Ectodermal cell (in vitro differentiated cells): ENCODE results near the gene MYO1D.
A peak's percentile ranks its signal among the peaks of the same experiment; 100 is the strongest.

Experiments used
- H3K27ac ChIP-seq: 2 replicates; pipeline ENCODE4 v1.7.0; 2013; ENCODE audit warnings: mild to moderate bottlenecking, low read depth, low read length; ENCODE audit not compliant: insufficient read depth, poor library complexity, severe bottlenecking
- H3K27me3 ChIP-seq: 2 replicates; pipeline ENCODE4 v1.7.0; 2013; ENCODE audit warnings: mild to moderate bottlenecking, low read length; ENCODE audit not compliant: insufficient read depth, control insufficient read depth, poor library complexity, severe bottlenecking
- H3K36me3 ChIP-seq: one replicate; pipeline ENCODE4 v1.7.0; 2013; ENCODE audit warnings: low read length; ENCODE audit not compliant: control insufficient read depth, insufficient read depth
- H3K4me1 ChIP-seq: one replicate; pipeline ENCODE4 v1.7.0; 2013; ENCODE audit warnings: low read length; ENCODE audit not compliant: control insufficient read depth, insufficient read depth
- H3K4me3 ChIP-seq: 2 replicates; pipeline ENCODE4 v1.7.0; 2013; ENCODE audit warnings: low read depth, low read length, control low read depth; ENCODE audit not compliant: insufficient read depth
- H3K9me3 ChIP-seq: 2 replicates; pipeline ENCODE4 v1.7.0; 2013; ENCODE audit warnings: mild to moderate bottlenecking, low read length, moderate library complexity; ENCODE audit not compliant: control insufficient read depth
- WGBS, 2 experiments: methylation state at CpG; one replicate each; pipeline ENCODE4 v1.1.7; 2013; ENCODE audit warnings: missing lambda C conversion rate in 2 of 2; 5-methylcytosine and 5-hydroxymethylcytosine counted together

The MYO1D gene

DNA sequence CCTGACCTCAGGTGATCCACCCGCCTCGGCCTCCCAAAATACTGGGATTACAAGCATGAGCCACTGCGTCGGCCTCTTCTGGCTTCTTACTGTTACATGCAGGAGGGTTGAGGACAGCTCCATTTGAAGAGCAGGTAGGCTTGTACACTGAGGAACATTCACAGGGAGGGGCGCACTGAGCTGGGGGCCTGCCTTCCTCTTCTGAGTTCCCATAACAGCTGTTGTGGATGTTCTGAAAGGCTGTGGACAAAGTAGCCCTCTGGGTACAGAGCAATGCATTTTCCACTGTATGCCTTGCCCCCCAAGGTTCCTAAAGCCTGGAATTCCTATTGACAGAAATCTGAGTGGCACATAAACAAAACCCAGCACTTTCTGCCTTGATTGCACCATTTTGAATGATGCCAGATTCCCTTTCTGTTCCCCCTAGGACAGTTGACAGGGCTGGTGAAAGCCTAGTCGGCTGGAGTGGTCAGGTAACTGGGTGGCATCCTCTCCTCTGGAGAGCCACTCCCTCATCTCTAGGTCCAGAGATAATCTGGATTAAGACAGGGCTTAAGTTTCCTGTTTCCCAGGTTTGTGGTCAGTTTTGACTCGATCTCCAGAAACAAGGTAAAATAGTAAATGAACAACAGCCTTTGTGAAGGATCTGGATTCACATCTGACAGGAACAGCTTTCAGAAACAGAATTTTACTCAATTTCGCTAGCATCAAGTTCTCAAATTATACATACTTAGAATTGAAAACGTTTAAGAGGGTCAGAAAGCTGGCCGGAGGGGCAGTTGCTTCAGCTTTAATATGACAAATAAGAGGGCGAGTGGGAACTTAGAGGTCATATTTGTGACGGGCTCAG is 391.4 kb downstream of the MYO1D start:
- Histone ChIP-seq H3K36me3 (peaks cover 17% of the 10 kb centered on the region), H3K27me3 (no peaks in the 10 kb centered on the region), H3K4me3 (peak overlapping the region; percentile 41), H3K4me1 (peaks cover 34% of the 10 kb centered on the region), H3K27ac (peak overlapping the region; percentile 76), H3K9me3 (no peaks in the 10 kb centered on the region)
- 85 to 87% methylated on average over 12 of the region's 12 CpGs for WGBS, 2 experiments

DNA sequence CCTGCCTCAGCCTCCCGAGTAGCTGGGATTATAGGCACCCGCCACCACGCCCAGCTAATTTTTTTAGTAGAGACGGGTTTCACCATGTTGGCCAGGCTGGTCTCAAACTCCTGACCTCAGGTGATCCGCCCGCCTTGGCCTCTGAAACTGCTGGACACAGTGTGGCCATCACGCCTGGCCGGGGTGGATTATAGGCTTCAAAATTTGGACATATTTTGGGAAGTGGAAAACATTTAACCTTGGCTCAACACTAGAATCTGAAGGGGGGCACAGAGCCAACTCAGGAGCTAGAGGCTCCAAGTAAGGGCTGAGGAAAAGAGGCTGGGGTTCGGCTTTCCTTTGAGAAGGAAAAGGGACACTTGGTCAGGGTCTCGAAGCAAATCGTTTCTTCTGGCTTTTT is 392.3 kb downstream of the MYO1D start:
- Histone ChIP-seq H3K27ac (no peak overlapping the region), H3K9me3 (no peaks in the 10 kb centered on the region), H3K36me3 (peaks cover 21% of the 10 kb centered on the region), H3K4me1 (peaks cover 31% of the 10 kb centered on the region), H3K27me3 (no peaks in the 10 kb centered on the region), H3K4me3 (no peak overlapping the region)
- 94 to 95% methylated on average over 11 of the region's 11 CpGs for WGBS, 2 experiments

DNA sequence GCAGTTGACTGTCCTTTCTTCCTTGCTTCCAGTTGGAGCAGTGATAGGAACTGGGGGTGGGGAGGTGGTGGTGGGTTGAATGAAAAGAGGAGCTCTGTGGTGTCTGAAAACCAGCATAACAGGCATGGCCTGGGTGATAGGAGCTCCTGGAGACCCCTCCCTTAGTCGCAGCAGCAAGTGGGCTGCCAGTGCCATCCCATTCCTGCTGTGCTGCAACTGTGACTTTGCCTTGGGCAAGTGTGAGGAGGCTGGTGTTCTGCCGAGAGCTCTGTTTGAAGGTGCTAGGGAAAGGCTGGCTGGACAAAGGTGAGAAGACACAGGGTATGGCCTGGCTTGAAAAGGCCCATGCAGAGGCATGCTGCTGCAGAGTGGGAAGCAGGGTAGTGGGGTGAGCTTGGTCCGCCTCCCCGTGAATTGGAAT is 392.9 kb downstream of the MYO1D start:
- Histone ChIP-seq H3K36me3 (peaks cover 21% of the 10 kb centered on the region), H3K27me3 (no peaks in the 10 kb centered on the region), H3K9me3 (no peaks in the 10 kb centered on the region), H3K4me1 (peaks cover 25% of the 10 kb centered on the region), H3K4me3 (no peak overlapping the region), H3K27ac (peak overlapping the region; percentile 52)
- 61 to 65% methylated on average over 4 of the region's 4 CpGs for WGBS, 2 experiments

DNA sequence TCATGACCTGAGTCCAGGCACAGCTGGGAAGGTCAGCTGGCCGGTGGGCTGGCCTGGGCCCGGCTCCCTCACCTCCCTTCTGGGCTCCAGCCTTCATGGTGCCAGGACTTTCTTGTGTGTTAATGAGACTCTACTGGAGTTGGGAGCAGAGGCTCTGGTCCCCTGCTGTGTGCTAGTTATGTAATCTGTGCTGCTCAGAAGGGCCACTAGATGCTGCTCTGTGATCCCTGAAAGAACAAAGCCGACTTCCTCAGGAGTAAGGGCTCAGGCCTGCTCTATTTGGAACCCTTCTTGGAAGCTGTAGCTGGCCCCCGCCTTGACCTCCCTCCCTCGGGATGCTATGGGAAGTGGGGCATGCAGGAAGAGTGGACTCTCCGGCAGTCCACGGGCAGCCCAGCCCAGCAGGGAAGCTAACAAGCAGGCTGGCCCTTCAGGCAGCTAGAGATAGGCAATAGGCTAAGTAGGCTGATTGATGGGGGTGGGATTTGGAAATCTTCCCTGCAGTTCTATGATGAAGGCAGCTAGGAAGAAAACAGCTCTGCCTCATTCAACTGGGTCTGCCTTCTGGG is 393.4 kb downstream of the MYO1D start:
- Histone ChIP-seq H3K4me3 (no peak overlapping the region), H3K27me3 (no peaks in the 10 kb centered on the region), H3K4me1 (peaks cover 23% of the 10 kb centered on the region), H3K27ac (peak overlapping the region; percentile 52), H3K9me3 (no peaks in the 10 kb centered on the region), H3K36me3 (peaks cover 19% of the 10 kb centered on the region)
- WGBS, 2 experiments = 10 to 12% methylated on average over 7 of the region's 7 CpGs

DNA sequence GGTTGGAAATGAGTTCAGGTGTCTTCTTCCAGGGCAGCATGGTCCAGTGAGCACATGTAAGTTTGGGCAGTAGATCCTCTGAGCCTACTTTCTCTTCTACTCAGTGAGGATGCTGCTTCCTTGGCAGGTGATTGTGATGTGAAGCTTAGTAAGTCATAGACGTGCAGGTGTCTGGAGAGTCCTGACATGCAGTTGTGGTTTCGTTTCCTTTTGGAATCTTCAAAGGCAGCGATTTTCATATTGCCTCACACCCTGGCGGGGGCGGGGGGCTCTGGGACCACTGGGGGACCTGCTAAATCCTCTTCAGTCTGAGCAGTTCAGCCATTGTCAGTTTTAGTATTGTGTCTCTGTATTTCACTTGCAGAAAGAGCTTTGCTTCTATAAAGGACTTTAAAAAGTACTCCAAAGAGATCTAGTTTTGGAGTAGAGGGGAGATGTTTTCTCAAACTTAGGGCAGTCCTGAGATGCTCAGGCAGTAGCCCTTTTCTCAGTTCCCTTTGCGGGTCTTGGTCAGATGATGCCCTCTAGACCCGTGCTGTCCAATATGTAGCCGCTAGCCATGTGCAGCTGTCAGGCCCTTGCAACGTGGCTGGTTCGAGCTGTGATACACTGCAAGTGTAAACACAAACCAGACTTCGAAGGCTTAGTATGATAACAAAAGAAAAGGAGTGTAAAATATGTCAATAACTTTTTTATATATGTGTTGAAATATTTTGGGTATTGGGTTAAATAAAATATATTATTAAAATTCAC is 394.2 kb downstream of the MYO1D start:
- Histone ChIP-seq H3K9me3 (no peaks in the 10 kb centered on the region), H3K27ac (peak overlapping the region; percentile 21), H3K4me3 (no peak overlapping the region), H3K36me3 (peaks cover 21% of the 10 kb centered on the region), H3K4me1 (peaks cover 17% of the 10 kb centered on the region), H3K27me3 (no peaks in the 10 kb centered on the region)
- WGBS, 2 experiments = 92 to 93% methylated on average over 11 of the region's 11 CpGs

DNA sequence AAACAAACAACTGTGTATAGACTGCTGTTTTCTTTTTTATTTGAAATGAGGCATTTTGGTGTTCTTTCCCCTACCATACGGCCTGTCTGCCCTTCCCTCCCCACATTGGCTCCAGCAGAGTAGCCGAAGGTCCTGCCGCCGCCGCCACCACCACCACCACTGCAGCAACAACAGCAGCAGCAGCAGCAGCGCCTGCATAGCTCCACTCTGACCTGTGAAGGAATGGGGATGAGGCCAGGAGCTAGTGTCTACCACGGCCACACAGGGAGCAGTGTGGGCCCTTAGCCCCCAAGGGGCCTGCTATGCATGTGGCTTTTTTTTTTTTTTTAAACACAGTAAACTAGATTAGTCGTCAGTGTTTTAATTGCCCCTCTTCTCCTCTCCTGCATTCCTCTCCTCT is 395.7 kb downstream of the MYO1D start:
- Histone ChIP-seq H3K27me3 (no peaks in the 10 kb centered on the region), H3K4me3 (no peak overlapping the region), H3K9me3 (no peaks in the 10 kb centered on the region), H3K36me3 (peaks cover 28% of the 10 kb centered on the region), H3K27ac (no peak overlapping the region), H3K4me1 (peaks cover 16% of the 10 kb centered on the region)
- WGBS, 2 experiments = 91 to 93% methylated on average over 8 of the region's 8 CpGs

DNA sequence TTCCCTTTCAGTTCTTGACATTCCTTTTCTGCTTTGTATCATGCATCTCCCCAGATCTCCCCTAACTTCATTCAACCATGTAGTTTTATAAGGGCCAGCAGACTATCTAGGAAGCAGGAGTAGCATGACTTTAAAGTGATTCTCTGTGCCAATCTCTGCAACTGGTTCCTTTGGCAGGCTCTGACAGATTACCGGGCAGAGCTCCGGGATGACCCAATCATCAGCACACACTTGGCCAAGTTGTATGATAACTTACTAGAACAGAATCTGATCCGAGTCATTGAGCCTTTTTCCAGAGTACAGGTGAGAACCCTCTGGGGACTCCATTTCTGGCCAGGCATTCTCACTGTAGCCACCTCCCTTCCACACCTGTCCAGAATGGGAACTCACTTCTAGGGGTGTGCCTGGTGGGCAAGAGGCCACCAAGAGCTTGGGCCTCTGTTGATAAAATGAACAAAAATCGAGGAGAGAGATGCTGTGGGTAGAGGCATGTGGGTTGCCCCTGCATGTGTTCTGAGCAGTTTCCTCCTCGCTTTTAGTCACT is 397.8 kb downstream of the MYO1D start:
- Histone ChIP-seq H3K27ac (no peak overlapping the region), H3K27me3 (no peaks in the 10 kb centered on the region), H3K4me1 (peaks cover 4% of the 10 kb centered on the region), H3K4me3 (no peak overlapping the region), H3K9me3 (no peaks in the 10 kb centered on the region), H3K36me3 (peaks cover 42% of the 10 kb centered on the region)
- 95 to 96% methylated on average over 5 of the region's 5 CpGs for WGBS, 2 experiments

DNA sequence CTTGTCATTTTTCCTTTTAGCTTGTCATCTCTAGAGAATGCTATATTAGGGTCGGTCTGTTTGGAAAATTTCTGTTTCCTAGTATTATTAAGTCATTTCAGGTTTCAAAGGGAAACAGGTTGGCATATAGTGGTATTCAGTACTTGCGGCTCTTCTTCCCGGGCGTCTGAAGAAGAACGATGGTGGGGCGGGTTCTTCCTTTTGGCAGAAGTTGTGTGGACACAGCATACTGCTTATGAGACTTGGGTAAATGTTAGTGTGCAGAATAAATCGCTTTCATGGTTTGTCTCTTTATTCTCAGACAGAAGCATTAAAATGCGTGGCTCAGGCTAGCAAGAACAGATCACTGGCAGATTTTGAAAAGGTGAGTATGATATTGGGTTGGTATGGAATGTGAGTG is 399.7 kb downstream of the MYO1D start:
- Histone ChIP-seq H3K27ac (no peak overlapping the region), H3K4me1 (no peaks in the 10 kb centered on the region), H3K4me3 (no peak overlapping the region), H3K9me3 (no peaks in the 10 kb centered on the region), H3K27me3 (no peaks in the 10 kb centered on the region), H3K36me3 (peaks cover 47% of the 10 kb centered on the region)
- 96% methylated on average over 8 of the region's 8 CpGs for WGBS, 2 experiments

DNA sequence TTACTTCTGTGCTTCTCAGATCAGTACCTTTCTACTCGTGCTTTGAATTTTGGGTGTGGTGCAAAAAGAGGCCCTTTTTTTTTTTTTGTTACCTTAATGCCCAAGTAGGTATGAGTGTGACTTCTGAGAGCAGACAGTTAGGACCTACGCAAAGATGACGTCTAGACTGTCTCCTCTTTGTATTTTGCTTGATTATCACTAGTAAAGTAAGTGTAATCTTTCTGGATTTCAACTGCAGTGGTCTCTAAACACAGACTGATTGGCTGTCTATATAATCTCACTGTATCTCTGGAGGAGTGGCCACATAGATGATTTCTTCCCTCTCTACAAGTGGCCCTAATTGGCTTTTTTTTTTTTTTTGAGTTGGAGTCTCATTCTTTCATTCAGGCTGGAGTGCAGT is 401.7 kb downstream of the MYO1D start:
- Histone ChIP-seq H3K9me3 (no peaks in the 10 kb centered on the region), H3K27ac (no peak overlapping the region), H3K36me3 (peaks cover 47% of the 10 kb centered on the region), H3K4me1 (no peaks in the 10 kb centered on the region), H3K4me3 (no peak overlapping the region), H3K27me3 (no peaks in the 10 kb centered on the region)
- 97 to 98% methylated on average over 3 of the region's 3 CpGs for WGBS, 2 experiments

DNA sequence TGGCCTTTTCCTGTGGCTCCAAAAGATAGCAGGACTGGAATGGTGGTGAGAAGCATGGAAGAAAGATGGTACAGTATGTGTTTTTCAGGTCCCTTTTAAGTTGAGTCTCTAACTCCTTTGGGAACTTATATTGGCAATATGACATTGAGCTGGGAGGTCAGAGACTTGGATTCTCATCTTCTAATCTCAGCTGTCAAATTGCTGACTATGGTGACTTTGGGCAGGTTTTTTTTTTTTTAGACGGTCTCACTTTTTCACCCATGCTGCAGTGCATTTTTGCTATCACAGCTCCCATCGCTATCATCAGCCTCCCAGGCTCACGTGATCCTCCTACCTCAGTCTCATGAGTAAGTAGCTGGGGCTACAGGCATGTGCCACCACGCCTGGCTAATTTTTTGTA is 405.3 kb downstream of the MYO1D start:
- peaks cover 53% of the 10 kb centered on the region for H3K36me3 ChIP-seq

More for the DNA sequence above, 405.3 kb downstream of the MYO1D start:
- Histone ChIP-seq H3K4me1 (no peaks in the 10 kb centered on the region), H3K9me3 (no peaks in the 10 kb centered on the region), H3K27me3 (no peaks in the 10 kb centered on the region), H3K27ac (no peak overlapping the region), H3K4me3 (no peak overlapping the region)
- 94 to 98% methylated on average over 4 of the region's 4 CpGs for WGBS, 2 experiments
